HG03378 (cell line): ENCODE data around the gene MMP11.
"Not testable (repeated sequence)": the region's sequence is repeated elsewhere in the genome, so short reads cannot be mapped to it uniquely, and the experiment has no call there.

Experiments used
- ATAC-seq: cut with Tn5 transposase; IDR thresholded peaks from one replicate; pipeline ENCODE4 v1.9.1; 2021; ENCODE audit warnings: mild to moderate bottlenecking, moderate library complexity; ENCODE audit not compliant: unreplicated experiment

Gene MMP11

GRCh38 chr22:23772649-23773473, at the start of gene MMP11:
TSS of gene MMP11 (plus strand) at chr22:23772849. CDS start at chr22:23772871, 22 bp downstream.
- ATAC-seq, result no peak

DNA sequence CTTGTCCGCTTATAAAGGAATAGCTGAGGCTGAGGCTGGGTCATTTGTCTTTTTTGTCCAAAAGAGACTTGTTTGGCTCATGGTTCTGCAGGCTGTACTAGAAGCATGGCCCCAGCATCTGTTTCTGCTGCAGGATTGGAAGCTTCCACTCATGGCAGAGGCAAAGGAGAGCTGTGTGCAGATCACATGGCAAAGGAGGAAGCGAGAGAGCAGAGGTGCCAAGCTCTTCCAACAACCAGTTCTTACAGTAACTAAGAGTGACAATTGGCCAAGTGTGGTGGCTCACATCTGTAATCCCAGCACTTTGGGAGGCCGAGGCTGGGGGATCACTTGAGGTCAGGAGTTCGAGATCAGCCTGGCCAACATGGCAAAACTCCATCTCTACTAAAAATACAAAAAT, 44.5 kb upstream of the MMP11 start:
- not testable (repeated sequence) for ATAC-seq

DNA sequence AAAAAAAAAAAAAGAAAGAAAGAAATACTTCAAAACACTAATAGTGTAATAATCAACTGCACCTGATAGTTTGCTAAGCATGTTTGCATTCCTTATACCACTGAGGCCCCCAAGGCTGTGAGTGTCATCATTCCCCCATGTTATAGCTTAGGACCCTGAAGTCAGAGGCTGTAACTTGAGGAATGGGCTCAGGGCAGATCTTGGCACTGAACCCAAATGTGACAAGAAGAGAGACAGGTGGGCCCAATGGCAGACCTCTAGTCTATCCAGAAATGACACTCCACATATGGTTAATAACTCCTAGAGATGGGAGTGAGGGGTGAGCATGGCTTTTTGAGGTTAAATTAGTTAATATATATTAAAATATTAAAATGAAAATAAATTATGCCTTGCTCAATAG, 35.0 kb upstream of the MMP11 start:
- no peak for ATAC-seq

GRCh38 chr22:23742505-23743264, 30.0 kb upstream of the MMP11 start:
- ATAC-seq, result no peak

- ATAC-seq, result no peak
Measured at GRCh38 chr22:23743303-23743705, 29.3 kb upstream of the MMP11 start.

- ATAC-seq, result no peak
Measured at GRCh38 chr22:23744001-23744400, 28.6 kb upstream of the MMP11 start.

DNA sequence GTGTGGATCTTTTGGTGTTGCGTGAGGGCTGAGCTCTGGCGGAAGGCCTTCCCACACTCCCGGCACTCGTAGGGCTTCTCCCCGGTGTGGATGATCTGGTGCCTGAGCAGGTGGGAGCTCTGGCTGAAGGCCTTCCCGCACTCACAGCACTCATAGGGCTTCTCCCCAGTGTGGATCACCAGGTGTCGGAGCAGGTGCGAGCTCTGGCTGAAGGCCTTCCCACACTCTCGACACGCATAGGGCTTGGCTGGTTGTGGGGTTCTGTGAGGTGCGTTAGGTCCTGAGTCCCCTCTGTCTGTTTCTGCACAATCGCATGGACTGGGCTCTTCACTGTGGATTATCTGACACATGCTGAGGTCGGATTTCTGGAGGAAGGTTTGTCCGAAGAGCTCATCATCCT, 28.2 kb upstream of the MMP11 start:
- ATAC-seq, result no peak

DNA sequence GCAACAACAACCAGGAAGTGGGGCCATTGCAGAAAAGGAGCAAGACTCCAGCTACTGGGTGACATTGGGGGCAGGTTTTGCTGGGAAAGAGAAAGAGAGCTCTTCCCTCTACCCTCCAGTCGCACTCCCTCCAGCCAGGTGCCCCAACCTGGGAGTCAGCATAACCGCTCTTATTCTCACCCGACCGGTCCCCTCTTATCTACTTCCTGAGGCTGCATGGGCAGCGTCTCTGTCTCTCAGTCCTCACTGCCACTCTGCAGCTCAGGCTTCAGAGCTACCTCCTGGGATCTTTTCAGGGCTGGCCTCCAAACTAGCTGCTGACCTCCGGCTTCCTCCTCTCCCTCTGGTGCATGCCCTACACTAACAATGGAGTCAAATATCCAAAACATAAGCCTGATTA, 26.9 kb upstream of the MMP11 start:
- no peak for ATAC-seq

- ATAC-seq, result no peak
Measured at GRCh38 chr22:23749841-23750301, 22.8 kb upstream of the MMP11 start.

DNA sequence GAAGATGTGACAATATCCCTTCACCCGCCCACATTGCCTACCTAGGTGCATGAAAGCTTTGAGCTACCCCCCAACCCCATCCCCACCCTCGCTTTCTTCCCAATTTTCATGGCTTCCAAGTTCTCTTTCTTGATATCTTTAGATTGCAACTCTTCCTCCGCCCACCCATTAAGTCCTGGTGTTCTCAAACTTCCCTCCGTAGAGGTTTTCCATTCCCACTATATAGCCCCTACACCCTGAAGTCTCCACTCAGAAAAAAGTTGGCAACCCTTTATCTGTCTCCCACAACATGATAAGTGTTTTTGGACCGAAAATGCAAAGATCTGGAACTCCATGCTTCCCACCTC, 22.3 kb upstream of the MMP11 start:
- no peak for ATAC-seq

GRCh38 chr22:23750714-23751440, 21.8 kb upstream of the MMP11 start, which contains the start of gene ZNF70:
TSS of gene ZNF70 (minus strand) at chr22:23751112. CDS start at chr22:23745140, 5,972 bp downstream.
- no peak for ATAC-seq

DNA sequence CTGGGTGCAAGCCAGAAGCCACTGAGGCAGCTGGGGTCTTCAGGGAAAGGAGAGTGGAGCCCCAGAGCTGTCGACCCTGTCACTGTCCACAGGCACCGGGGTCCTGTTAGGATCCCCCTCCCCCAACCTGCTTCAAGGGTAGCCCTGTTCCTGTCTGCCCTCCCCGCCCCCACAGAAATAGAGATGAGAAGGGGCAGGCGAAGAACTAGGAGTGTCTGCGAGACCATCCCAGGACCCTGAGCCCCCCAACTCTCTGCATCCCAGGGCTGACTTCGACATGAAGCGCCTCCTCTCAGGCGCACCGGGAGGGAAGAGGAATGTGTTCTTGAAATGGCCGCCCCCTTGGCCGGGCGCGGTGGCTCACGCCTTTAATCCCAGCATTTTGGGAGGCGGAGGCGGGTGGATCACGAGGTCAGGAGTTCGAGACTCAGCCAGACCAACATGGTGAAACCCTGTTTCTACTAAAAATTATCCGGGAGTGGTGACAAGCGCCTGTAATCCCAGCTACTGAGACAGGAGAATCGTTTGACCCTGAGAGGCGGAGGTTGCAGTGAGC, 21.1 kb upstream of the MMP11 start:
- ATAC-seq, result no peak

GRCh38 chr22:23752090-23752691, 20.5 kb upstream of the MMP11 start:
- no peak for ATAC-seq

GRCh38 chr22:23752750-23753149, 19.9 kb upstream of the MMP11 start:
- no peak for ATAC-seq

DNA sequence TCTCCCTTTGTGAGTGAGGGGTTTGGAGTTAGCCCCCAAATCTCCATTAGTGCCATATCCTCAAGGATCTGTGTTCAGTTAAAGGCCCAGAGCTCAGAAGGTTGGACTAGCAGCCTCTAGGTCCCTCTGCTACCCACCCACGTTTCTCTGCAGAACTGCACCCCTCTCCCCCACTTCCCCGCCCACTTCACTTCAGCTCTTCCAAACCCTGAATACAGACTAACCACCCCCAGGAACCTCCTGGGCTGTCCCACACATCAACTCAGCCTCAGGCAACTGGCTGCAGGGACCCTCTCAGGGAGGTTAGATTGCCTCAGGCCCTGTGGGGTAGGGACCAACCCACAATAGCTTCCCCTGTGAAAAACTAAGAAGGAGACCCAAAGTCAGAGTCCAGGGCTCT, 19.3 kb upstream of the MMP11 start:
- no peak for ATAC-seq

DNA sequence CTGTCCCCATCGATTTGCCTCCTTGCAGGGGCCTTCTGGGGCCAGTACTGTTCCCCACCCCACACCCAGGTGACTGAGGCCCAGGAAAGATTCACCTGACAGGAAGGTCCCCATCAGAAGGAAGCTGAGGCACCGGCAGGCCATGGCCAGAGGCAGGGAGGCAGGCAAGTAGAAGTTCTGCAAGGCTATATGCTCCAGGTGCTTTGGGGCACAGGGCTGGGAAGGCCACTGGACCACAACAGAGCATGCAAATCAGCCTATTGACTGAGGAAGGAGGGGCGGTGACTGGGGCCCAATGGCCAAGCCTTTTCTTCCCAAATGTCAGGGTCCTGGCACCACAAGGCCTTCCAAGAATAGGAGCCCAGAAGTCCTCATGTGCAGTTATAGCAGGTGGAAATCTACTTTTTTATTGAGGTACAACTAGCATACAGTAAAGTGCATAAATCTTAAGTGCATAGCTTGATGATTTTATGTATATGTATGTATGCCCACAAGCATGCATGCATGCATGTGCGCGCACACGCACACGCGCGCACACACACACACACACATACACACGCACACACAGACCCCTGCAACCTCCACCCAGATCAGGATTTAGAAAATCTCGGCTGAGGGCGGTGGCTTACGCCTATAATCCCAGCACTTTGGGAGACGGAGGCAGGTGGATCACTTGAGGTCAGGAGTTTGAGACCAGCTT, 18.3 kb upstream of the MMP11 start, which contains the start of gene VPREB3:
TSS of gene VPREB3 (minus strand) at position 206 of the 700 bp plus-strand sequence. CDS start at position 144, 62 bp downstream.
- ATAC-seq, result no peak

DNA sequence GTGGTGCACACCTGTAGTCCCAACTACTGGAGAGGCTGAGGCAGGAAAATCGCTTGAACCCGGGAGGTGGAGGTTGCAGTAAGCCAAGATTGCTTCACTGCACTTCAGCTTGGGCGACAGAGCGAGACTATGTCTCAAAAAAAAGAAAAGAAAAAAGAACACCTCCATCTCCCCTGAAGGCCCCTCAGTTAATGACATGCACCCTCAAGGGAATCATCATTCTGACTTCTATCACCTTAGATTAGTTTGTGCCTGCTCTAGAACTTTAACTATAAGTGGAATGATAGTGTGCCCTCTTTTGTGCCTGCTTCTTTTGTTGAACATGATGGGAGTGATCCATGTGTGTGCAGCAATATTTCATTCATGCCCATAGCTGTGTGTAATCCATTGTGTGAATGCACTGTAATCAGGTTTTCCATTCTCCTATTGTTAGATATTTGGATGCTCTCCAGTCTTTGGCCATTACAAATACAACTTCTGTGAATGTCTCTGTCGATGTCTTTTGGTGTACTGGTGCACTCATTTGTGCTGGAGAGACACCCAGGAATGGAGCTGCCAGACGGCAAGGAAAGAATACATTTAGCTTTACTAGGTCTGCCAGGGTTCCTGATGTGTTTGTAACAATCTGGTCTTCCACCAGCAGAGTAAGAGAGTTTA, 17.5 kb upstream of the MMP11 start:
- no peak for ATAC-seq

GRCh38 chr22:23755711-23756110, 16.9 kb upstream of the MMP11 start:
- ATAC-seq, result no peak

- ATAC-seq, result no peak
Measured at GRCh38 chr22:23756891-23757290, 15.8 kb upstream of the MMP11 start.
